Measurements from ENCODE around the gene LEPROT.

GRCh38 chr1:65442442-65442841, 22.0 kb downstream of the LEPROT start:
- TF ChIP-seq JUNB (IDR thresholded peaks at IDR 0.05; ENCODE audit: unreplicated experiment) (no peak), POLR2AphosphoS5 (IDR thresholded peaks at IDR 0.05; ENCODE audit: low read depth) (no peak), EZH2 (IDR thresholded peaks at IDR 0.05; ENCODE audit: low read depth, unreplicated experiment) (no peak), CTCF (conservative IDR thresholded peaks at IDR 0.05; ENCODE audit: low read depth in 2 of 2) (no peak)
